Islet of Langerhans (tissue), 1 donor: Measurements from ENCODE around the gene SPINT2.
"Not testable (repeated sequence)": the region's sequence is repeated elsewhere in the genome, so short reads cannot be mapped to it uniquely, and the experiment has no call there.

Experiments used
- FAIRE-seq: peaks from one replicate; lab custom pipeline; 2011; peaks lifted over from hg19 to GRCh38; lab: Jason Lieb, UNC

Gene SPINT2

GRCh38 chr19:38243279-38243673 is 21.1 kb upstream of the SPINT2 start:
- FAIRE-seq = no peak

GRCh38 chr19:38245826-38246498 is 18.4 kb upstream of the SPINT2 start:
- FAIRE-seq = no peak

- no peak for FAIRE-seq
These were observed 17.2 kb upstream of the SPINT2 start for GRCh38 chr19:38247126-38247525.

GRCh38 chr19:38247734-38248268 is 16.6 kb upstream of the SPINT2 start:
- FAIRE-seq = no peak

GRCh38 chr19:38248421-38248820 is 16.0 kb upstream of the SPINT2 start:
- no peak for FAIRE-seq

- no peak for FAIRE-seq
These were observed 13.9 kb upstream of the SPINT2 start for GRCh38 chr19:38250428-38250820.

- no peak for FAIRE-seq
These were observed 13.4 kb upstream of the SPINT2 start for GRCh38 chr19:38250821-38251563.

GRCh38 chr19:38251564-38252051 is 12.8 kb upstream of the SPINT2 start:
- no peak for FAIRE-seq

- no peak for FAIRE-seq
These were observed 12.0 kb upstream of the SPINT2 start for GRCh38 chr19:38252385-38252784.

GRCh38 chr19:38252941-38253691 is 11.3 kb upstream of the SPINT2 start:
- FAIRE-seq = no peak

- no peak for FAIRE-seq
These were observed 10.6 kb upstream of the SPINT2 start for GRCh38 chr19:38253788-38254187.

- FAIRE-seq = no peak
These were observed 8.9 kb upstream of the SPINT2 start for GRCh38 chr19:38255383-38256014.

GRCh38 chr19:38261942-38262341 is 2.4 kb upstream of the SPINT2 start:
- not testable (repeated sequence) for FAIRE-seq

- FAIRE-seq = no peak
These were observed 1.6 kb upstream of the SPINT2 start for GRCh38 chr19:38262585-38263268.

GRCh38 chr19:38263689-38264485 is 486 bp upstream of the SPINT2 start:
- FAIRE-seq = no peak

GRCh38 chr19:38265213-38265861 is 964 bp downstream of the SPINT2 start:
- no peak for FAIRE-seq

- no peak for FAIRE-seq
These were observed 1.6 kb downstream of the SPINT2 start for GRCh38 chr19:38265921-38266429.

GRCh38 chr19:38266981-38267597 is 2.7 kb downstream of the SPINT2 start:
- no peak for FAIRE-seq

GRCh38 chr19:38267761-38268483 is 3.5 kb downstream of the SPINT2 start:
- no peak for FAIRE-seq
